Central memory CD8-positive, alpha-beta T cell (primary cell): ENCODE results near the gene CAPRIN1.
A peak's percentile ranks its signal among the peaks of the same experiment; 100 is the strongest.
"Not testable (repeated sequence)": the region's sequence is repeated elsewhere in the genome, so short reads cannot be mapped to it uniquely, and the experiment has no call there.

Experiments used
- ATAC-seq: fragments of 150-1000 bp; cut with Tn5 transposase; replicated peaks from 2 replicates; pipeline ENCODE4 v1.10.0; 2022; ENCODE audit warnings: mild to moderate bottlenecking, moderate FRiP score, moderate number of reproducible peaks; ENCODE audit not compliant: poor library complexity, severe bottlenecking; ENCODE audit errors: extremely low read depth
- DNase-seq, 2 donors: peaks; one replicate each; pipeline ENCODE4 v3.0.0; 2021; ENCODE audit warnings: low spot score in 2 of 2
- H3K27ac Mint-ChIP-seq: one replicate; pipeline ENCODE4 v1.8.0; 2022; ENCODE audit warnings: low read depth, mild to moderate bottlenecking, moderate library complexity, mixed read lengths
- H3K27me3 Mint-ChIP-seq: one replicate; pipeline ENCODE4 v1.8.0; 2022; ENCODE audit warnings: mixed read lengths
- H3K36me3 Mint-ChIP-seq: one replicate; pipeline ENCODE4 v1.8.0; 2022; ENCODE audit warnings: mild to moderate bottlenecking, moderate library complexity, mixed read lengths; ENCODE audit not compliant: insufficient read depth
- H3K4me1 Mint-ChIP-seq: one replicate; pipeline ENCODE4 v1.8.0; 2022; ENCODE audit warnings: mixed read lengths
- H3K4me3 Mint-ChIP-seq: one replicate; pipeline ENCODE4 v1.8.0; 2022; ENCODE audit warnings: mild to moderate bottlenecking, moderate library complexity, mixed read lengths
- H3K9me3 Mint-ChIP-seq: one replicate; pipeline ENCODE4 v1.8.0; 2022; ENCODE audit warnings: mixed read lengths

Gene CAPRIN1

GRCh38 chr11:34054351-34054750 is 2.8 kb downstream of the CAPRIN1 start:
- ATAC-seq, H3K4me3 Mint-ChIP-seq, H3K9me3 Mint-ChIP-seq, H3K27me3 Mint-ChIP-seq, DNase-seq: not testable (repeated sequence)
- H3K27ac Mint-ChIP-seq = peak overlapping the region; percentile 95
- H3K36me3 Mint-ChIP-seq = peaks cover 23% of the 10 kb centered on the region
- H3K4me1 Mint-ChIP-seq = peaks cover 34% of the 10 kb centered on the region

GRCh38 chr11:34055218-34056000 is 3.9 kb downstream of the CAPRIN1 start:
- Mint-ChIP-seq H3K4me1 (peaks cover 38% of the 10 kb centered on the region), H3K9me3 (no peaks in the 10 kb centered on the region), H3K27me3 (no peaks in the 10 kb centered on the region), H3K27ac (peak overlapping the region; percentile 89), H3K4me3 (peak overlapping the region; percentile 53), H3K36me3 (peaks cover 28% of the 10 kb centered on the region)
- no peak for DNase-seq
- ATAC-seq = no peak

- Mint-ChIP-seq H3K27me3 (no peaks in the 10 kb centered on the region), H3K9me3 (no peaks in the 10 kb centered on the region), H3K36me3 (peaks cover 25% of the 10 kb centered on the region), H3K4me3 (peak overlapping the region; percentile 17), H3K4me1 (peaks cover 33% of the 10 kb centered on the region), H3K27ac (no peak overlapping the region)
- no peak for ATAC-seq
- no peak for DNase-seq
Observed at GRCh38 chr11:34056672-34057071, 5.1 kb downstream of the CAPRIN1 start.

GRCh38 chr11:34063061-34063795 is 11.7 kb downstream of the CAPRIN1 start:
- no peak for ATAC-seq
- H3K9me3 Mint-ChIP-seq = no peaks in the 10 kb centered on the region
- H3K27me3 Mint-ChIP-seq = no peaks in the 10 kb centered on the region
- DNase-seq = no peak
- peaks cover 59% of the 10 kb centered on the region for H3K4me1 Mint-ChIP-seq
- no peak overlapping the region for H3K4me3 Mint-ChIP-seq
- peak overlapping the region; percentile 0 for H3K27ac Mint-ChIP-seq
- H3K36me3 Mint-ChIP-seq = peaks cover 23% of the 10 kb centered on the region

- H3K4me1 Mint-ChIP-seq = peaks cover 54% of the 10 kb centered on the region
- H3K9me3 Mint-ChIP-seq = no peaks in the 10 kb centered on the region
- H3K27ac Mint-ChIP-seq = no peak overlapping the region
- no peaks in the 10 kb centered on the region for H3K27me3 Mint-ChIP-seq
- ATAC-seq = no peak
- H3K36me3 Mint-ChIP-seq = peaks cover 22% of the 10 kb centered on the region
- no peak overlapping the region for H3K4me3 Mint-ChIP-seq
- DNase-seq = no peak
Observed at GRCh38 chr11:34064291-34064690, 12.8 kb downstream of the CAPRIN1 start.

- Mint-ChIP-seq H3K4me3 (no peak overlapping the region), H3K36me3 (peaks cover 17% of the 10 kb centered on the region), H3K4me1 (peaks cover 59% of the 10 kb centered on the region), H3K27ac (peak overlapping the region; percentile 74), H3K27me3 (no peaks in the 10 kb centered on the region), H3K9me3 (no peaks in the 10 kb centered on the region)
- DNase-seq (peak in 1 of 2 donors; percentile 20), ATAC-seq (peak; percentile 60)
Observed at GRCh38 chr11:34065505-34066203, 14.1 kb downstream of the CAPRIN1 start.

- peak overlapping the region; percentile 44 for H3K27ac Mint-ChIP-seq
Observed at GRCh38 chr11:34066766-34067165, 15.2 kb downstream of the CAPRIN1 start.

GRCh38 chr11:34067383-34068065 is 16.0 kb downstream of the CAPRIN1 start:
- no peaks in the 10 kb centered on the region for H3K9me3 Mint-ChIP-seq
- H3K4me1 Mint-ChIP-seq = peaks cover 53% of the 10 kb centered on the region
- no peak for ATAC-seq
- H3K27me3 Mint-ChIP-seq = no peaks in the 10 kb centered on the region
- no peak for DNase-seq
- H3K36me3 Mint-ChIP-seq = peaks cover 20% of the 10 kb centered on the region
- peak overlapping the region; percentile 23 for H3K4me3 Mint-ChIP-seq
- peak overlapping the region; percentile 44 for H3K27ac Mint-ChIP-seq

More at GRCh38 chr11:34066766-34067165, 15.2 kb downstream of the CAPRIN1 start:
- not testable (repeated sequence) for H3K9me3 Mint-ChIP-seq, H3K27me3 Mint-ChIP-seq, DNase-seq, ATAC-seq, H3K4me3 Mint-ChIP-seq
- H3K4me1 Mint-ChIP-seq = peaks cover 59% of the 10 kb centered on the region
- H3K36me3 Mint-ChIP-seq = peaks cover 21% of the 10 kb centered on the region

- Mint-ChIP-seq H3K4me1 (peaks cover 49% of the 10 kb centered on the region), H3K4me3 (peak overlapping the region; percentile 23), H3K36me3 (peaks cover 22% of the 10 kb centered on the region), H3K9me3 (no peaks in the 10 kb centered on the region), H3K27me3 (no peaks in the 10 kb centered on the region), H3K27ac (peak overlapping the region; percentile 44)
- no peak for DNase-seq
- ATAC-seq = no peak
Observed at GRCh38 chr11:34068111-34068510, 16.6 kb downstream of the CAPRIN1 start.

GRCh38 chr11:34071306-34071705 is 19.8 kb downstream of the CAPRIN1 start:
- H3K4me1 Mint-ChIP-seq = peaks cover 42% of the 10 kb centered on the region
- not testable (repeated sequence) for H3K4me3 Mint-ChIP-seq, DNase-seq, H3K9me3 Mint-ChIP-seq, H3K27me3 Mint-ChIP-seq, ATAC-seq, H3K27ac Mint-ChIP-seq
- peaks cover 37% of the 10 kb centered on the region for H3K36me3 Mint-ChIP-seq

- Mint-ChIP-seq H3K9me3 (no peaks in the 10 kb centered on the region), H3K27me3 (no peaks in the 10 kb centered on the region), H3K27ac (no peak overlapping the region), H3K4me1 (peaks cover 42% of the 10 kb centered on the region), H3K4me3 (no peak overlapping the region), H3K36me3 (peaks cover 40% of the 10 kb centered on the region)
- ATAC-seq = no peak
- no peak for DNase-seq
Observed at GRCh38 chr11:34072041-34072440, 20.5 kb downstream of the CAPRIN1 start.

- Mint-ChIP-seq H3K27ac (no peak overlapping the region), H3K36me3 (peaks cover 47% of the 10 kb centered on the region)
Observed at GRCh38 chr11:34072832-34073231, 21.3 kb downstream of the CAPRIN1 start.

More at GRCh38 chr11:34072832-34073231, 21.3 kb downstream of the CAPRIN1 start:
- Mint-ChIP-seq H3K4me1 (peaks cover 38% of the 10 kb centered on the region), H3K27me3 (no peaks in the 10 kb centered on the region), H3K4me3 (no peak overlapping the region), H3K9me3 (no peaks in the 10 kb centered on the region)
- no peak for DNase-seq
- ATAC-seq = no peak
